Right ventricle myocardium inferior (tissue), 1 donor: ENCODE results near the gene HMCN1. TPM values are rescaled to one million over a fixed set of nuclear protein-coding genes. Genes with fewer than 3 reads are reported as not detected.
"Not testable (repeated sequence)": the region's sequence is repeated elsewhere in the genome, so short reads cannot be mapped to it uniquely, and the experiment has no call there.

Source experiments
- ATAC-seq: fragments of 200-7000 bp; cut with Tn5 transposase; one replicate; pipeline ENCODE4 v1.9.1; 2020; ENCODE audit warnings: mild to moderate bottlenecking, moderate library complexity
- DNase-seq: peaks from one replicate; pipeline ENCODE4 v3.0.0; 2021; ENCODE audit errors: missing footprints
- intact Hi-C: fragments of 100-400 bp; cut with DNase I; formaldehyde crosslinking; loops from one replicate; pipeline ENCODE4 v1.11.0; 2022
- total RNA-seq: library from RNA; stranded (reverse); fragmentation: NEBNext Ultra II Directional; extraction: Animal tissue kit (Norgen Biotek cat#: 25700); gene quantifications from one replicate; pipeline ENCODE4 v1.2.1, GENCODE V29; 2021
- donor health status: DM: no; HTN: yes; CAD: no; lungs with severe emphysema.

The HMCN1 gene
- total RNA-seq, 1 donor from 2014 or later = 7.6 TPM

DNA sequence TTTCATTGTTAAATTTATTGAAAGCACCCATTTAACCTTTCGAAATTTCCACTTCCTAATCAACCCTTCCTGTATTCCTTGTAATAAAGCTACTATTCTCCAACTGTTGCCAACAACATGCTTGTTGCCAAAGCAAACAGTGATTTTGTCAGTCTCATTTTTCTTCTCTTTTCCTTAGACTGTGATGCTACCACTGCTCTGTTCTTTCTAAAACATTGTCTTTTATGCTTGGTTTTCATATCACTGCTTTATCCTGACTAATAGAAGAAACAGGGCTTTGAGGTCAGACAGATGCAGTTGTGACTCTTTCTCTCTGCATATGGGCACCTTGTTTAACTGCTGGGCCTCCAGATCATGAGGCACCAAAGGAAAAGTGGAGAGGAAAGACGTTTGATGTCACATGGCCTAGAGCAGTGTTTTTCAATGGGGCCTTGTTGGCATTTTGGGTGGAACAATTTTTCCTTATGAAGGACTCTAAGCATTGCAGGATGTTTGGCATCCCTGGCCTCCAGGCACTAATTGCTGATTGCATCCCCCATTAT, 56.1 kb downstream of the HMCN1 start:
- intact Hi-C loops = no loop called here
- ATAC-seq = peak; percentile 70
- no peak for DNase-seq

DNA sequence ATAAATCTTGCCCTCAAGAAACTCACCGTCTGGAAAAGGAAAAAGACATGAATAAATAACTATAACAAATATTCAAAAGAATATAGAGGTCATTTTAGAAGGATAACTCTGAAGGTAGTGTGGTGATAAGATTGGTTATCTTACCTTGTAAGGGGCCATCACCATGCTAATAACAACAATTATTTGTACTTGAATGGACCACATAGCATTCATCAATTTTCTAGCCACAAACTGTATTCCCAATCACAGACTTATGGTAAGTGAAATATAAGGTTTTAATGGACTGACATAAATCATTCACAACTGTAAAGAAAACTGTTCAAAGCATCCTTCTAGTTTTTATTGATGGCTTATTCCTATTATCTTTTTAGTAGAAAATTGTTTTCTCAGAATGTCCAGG, 57.8 kb downstream of the HMCN1 start:
- intact Hi-C loops = no loop called here
- DNase-seq = no peak
- ATAC-seq = no peak

DNA sequence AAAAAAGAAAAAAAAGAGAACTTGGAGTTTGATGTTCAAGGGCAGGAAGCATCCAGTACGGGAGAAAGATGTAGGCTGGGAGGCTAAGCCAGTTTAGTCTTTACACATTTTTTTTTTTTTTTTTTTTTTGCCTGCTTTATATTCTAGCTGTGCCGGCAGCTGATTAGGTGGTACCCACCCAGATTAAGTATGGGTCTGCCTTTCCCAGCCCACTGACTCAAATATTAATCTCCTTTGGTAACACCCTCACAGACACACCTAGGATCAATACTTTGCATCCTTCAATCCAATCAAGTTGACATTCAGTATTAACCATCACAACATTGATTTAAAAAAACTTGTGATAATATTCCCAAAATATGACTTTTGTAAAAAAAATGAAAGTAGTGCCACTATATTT, 60.3 kb downstream of the HMCN1 start:
- DNase-seq, ATAC-seq, intact Hi-C loops: not testable (repeated sequence)

DNA sequence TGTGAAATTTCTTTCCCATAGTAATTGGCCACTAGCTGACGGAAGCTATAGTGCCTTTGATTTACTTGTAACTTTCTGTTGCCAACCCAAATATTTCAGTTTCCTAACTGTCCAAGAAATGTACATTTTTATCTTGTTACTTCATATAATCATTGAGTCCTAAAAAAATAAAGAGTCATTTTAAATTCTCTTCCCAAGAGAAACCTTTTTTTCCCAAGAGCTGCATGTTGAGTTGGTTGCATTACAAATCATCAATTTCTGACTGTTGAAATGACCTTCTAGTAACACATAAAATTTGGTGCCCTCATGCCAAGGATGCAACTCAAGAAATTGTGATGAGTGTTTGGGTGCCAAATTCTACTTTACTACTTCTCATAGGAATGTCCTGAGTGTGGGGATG, 61.0 kb downstream of the HMCN1 start:
- intact Hi-C loops = no loop called here
- DNase-seq (no peak), ATAC-seq (no peak)

DNA sequence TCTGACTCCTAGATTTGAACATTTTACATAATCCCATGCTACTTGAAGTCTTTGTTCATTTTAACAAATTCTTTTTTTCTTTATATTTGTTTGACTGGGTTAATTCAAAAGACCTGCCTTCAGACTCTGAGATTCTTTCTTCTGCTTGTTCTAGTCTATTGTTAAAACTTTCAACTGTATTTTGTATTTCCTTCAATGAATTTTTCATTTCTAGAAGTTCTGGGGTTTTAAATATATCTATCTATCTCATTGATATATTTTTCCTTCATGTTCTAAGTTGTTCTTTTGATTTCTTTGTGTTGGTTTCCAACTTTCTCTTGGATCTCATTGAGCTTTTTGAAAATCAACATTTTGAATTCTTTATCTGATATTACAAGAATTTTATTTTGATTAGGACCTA, 64.3 kb downstream of the HMCN1 start:
- DNase-seq = no peak
- intact Hi-C loops = no loop called here
- no peak for ATAC-seq

DNA sequence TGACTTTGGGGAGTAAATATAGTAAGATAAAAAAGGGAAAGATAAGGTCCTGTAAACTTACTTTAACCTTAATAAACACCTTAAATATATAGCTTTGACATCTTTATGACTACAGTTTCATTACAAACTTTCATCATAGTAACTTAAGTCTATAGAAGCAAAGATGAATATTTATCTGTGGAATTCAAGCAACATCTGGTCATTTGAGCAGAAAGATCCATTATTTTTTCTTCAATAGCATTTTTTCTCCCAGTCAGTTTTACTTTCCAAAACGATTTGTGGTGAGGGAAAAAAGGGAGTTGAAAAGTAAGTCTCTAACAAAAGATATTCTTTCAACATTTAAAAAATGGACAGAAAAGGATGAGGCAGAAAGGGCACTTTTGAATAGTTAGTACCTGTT, 69.0 kb downstream of the HMCN1 start:
- no peak for DNase-seq
- ATAC-seq = no peak
- intact Hi-C loops = no loop called here

DNA sequence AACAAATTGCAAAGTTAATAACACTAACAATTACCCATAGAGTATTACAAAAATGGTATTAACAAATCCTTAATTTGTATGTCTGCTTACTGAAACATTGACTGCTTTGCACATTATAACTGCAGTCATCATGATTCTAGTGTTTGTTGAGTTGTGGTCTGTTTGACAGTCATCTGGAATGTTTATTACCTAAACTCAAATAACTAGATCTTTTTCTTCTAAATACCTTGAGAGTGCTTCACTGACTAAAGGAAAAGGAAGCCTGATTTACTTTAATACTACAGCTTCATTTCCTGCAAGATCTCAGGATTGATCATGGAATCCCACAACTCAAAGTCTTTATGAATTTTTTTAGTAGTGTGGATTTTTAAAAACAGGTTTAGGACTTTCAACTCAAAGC, 70.0 kb downstream of the HMCN1 start:
- intact Hi-C loops = no loop called here
- no peak for DNase-seq
- no peak for ATAC-seq

DNA sequence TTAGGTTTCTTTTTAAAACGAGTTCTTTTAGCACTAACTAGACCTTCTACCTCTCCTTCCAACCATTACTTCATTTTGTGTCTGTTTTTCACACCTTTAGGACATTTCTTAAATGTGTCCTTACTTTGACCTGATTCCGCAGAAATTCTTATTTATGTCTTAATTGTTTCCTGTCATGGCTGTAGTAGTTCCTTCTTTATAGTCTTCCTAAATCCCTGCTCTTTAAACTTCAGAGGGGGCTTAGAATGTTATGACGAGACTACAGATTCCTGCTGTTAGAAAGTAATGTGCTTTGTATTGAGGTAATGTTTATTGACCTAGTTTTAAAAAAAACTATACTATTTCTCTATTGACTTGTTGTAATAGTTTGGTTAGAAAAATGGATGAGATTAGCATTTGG, 70.4 kb downstream of the HMCN1 start:
- intact Hi-C loops = no loop called here
- ATAC-seq (no peak), DNase-seq (no peak)

DNA sequence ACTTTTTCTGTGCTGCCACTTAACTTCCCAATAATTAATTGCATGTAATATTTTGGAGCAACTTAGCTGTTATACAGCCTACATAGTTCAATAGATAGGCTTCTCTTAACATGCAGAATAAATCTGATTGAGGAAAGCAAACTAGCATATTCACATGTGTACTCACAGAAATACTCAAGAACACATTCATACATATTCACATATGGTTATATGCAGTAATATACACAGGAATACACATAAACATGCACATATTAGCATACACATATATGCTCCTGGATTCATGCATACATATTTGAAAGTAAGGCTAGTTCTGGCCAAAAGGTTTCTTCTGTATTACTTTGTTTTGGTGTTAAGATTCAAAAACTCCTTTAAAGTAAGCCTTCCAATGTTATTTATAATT, 73.1 kb downstream of the HMCN1 start:
- intact Hi-C loops = no loop called here
- no peak for DNase-seq
- ATAC-seq = no peak

DNA sequence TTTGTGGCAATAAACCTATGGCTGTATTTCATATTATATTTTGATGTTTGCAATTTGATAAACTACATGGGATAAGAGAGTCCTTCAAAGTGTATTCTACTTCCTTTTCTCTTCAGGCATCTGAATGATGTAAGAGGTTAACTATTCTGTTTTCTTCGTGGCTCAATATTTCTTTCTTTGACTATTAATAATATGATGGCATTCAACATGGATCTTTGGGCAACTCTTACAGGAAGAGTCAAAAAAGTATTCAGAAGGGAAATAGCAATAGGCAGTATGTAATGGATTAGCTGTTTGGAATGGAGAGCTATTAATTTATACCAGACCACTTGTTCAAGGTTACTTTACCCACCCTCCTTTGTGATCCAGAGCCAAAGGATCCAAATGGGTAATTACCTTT, 74.4 kb downstream of the HMCN1 start:
- ATAC-seq (no peak), DNase-seq (no peak)
- intact Hi-C loops = no loop called here

DNA sequence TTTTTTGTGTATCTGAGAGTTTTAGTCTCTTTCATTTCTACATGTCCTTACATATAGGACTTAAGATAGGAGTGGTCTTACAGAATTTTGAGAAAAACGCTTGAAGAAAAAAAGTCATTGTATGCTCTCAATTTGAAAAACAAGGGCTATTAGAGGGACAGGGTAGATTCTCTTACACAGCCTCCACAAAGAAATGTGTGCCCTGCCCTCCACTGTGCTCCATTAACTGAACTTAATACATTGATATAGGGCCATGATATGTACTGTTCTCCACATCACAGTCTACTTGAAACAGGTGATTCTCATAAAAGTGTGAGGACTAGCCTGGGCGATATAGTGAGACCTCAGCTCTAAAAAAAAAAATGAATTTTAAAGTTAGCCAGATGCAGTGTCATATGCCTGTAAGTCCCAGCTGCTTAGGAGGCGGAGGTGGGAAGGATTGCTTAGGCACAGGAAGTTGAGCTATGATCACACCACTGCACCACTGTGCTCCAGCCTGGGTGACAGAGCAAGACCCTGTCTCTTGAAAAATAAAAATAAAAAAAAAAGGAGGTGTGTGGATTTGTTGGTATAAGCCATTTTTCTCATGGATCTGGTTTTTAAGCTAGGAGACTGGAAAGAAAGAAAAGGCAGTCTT, 77.0 kb downstream of the HMCN1 start:
- ATAC-seq = no peak
- intact Hi-C loops = loop anchor here (5.0 kb wide), 1 partner anchor 401 kb away; no protein-coding TSS in a partner anchor

DNA sequence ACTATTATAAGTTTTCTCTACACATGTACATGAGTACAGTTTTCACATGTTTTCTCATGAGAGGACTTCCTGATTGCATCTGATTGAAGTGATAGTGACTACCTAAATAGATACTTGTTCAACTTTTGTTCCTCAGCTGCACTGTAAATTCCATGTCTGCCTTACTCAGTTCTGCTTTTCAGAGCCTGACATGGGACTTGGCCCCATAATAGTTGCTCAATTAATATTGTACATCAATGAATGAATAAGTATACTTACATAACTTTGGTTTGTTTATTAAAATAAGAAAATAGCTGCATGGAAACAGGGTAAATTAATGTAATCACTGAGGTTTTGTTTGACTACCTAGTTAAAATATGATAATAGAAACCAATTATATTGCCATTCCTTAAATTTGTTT, 78.7 kb downstream of the HMCN1 start:
- DNase-seq = no peak
- intact Hi-C loops = loop anchor here (5.0 kb wide), 1 partner anchor 399 kb away; no protein-coding TSS in a partner anchor

More for the DNA sequence above, 77.0 kb downstream of the HMCN1 start:
- DNase-seq = peak; percentile 25

DNA sequence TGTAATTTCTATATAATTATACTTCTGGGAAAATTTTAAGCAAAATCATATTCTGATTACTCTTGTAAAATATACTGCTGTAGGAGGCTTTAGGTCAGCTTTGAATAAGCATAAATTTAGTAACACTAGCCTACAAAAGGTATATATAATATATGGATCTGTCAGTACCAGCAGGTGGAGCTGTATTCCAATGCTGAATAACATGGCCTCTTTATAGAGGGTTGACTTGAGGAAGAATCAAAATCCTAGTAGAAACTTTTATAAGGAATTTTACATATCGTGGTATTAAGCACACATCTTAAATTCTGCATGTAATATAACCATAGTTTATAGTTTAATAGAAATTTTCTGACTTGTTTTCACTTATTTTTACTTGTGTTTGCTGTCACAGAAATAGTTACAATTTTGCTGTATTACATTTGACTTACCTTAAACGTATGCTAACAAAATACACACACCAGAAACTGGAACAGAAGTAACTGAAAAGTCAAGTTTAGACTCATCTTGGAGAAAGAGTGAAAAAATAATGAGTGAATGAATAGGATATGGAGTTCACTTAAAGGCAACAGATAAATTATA, 79.3 kb downstream of the HMCN1 start:
- ATAC-seq = no peak
- no peak for DNase-seq
- intact Hi-C loops = loop anchor here (5.0 kb wide), 1 partner anchor 399 kb away; no protein-coding TSS in a partner anchor

More for the DNA sequence above, 78.7 kb downstream of the HMCN1 start:
- no peak for ATAC-seq

DNA sequence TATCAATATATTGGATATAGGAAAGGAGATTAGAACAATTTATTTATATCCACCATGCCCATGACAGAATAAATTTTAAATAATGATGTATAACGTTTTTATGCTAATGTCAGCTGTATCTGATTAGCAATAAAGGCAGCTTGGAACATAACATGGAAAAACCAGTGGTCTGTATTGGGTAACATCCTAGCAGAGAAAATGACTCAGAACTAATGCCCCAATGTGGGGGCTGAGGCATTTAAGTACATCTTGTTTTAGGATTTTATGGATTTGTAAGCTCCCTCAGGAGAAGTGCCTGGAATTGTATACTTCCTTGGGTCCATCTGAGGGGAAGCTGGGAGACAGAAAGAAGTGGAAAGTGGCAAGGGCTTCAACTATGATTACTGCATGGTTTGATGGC, 82.3 kb downstream of the HMCN1 start:
- ATAC-seq = no peak
- no peak for DNase-seq
- intact Hi-C loops = no loop called here

DNA sequence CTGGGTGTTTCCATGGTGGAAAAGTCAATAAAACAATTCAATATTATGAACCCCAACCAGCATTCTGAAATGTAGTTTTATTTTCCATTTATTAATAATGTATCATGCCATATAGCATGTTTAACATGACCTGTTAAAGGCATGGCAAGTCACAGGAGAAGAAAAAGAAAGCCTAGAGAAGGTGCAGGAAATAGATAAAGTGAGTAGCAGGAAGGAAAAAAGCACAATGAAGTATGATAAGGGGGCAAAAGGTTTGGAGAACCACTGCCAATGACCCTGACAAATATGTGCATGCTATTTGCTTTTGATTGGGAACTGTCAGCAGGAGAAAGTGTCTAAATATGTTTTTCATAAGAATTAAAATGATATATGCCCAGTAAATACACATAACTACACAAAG, 85.6 kb downstream of the HMCN1 start:
- DNase-seq (no peak), ATAC-seq (no peak)
- intact Hi-C loops = no loop called here

DNA sequence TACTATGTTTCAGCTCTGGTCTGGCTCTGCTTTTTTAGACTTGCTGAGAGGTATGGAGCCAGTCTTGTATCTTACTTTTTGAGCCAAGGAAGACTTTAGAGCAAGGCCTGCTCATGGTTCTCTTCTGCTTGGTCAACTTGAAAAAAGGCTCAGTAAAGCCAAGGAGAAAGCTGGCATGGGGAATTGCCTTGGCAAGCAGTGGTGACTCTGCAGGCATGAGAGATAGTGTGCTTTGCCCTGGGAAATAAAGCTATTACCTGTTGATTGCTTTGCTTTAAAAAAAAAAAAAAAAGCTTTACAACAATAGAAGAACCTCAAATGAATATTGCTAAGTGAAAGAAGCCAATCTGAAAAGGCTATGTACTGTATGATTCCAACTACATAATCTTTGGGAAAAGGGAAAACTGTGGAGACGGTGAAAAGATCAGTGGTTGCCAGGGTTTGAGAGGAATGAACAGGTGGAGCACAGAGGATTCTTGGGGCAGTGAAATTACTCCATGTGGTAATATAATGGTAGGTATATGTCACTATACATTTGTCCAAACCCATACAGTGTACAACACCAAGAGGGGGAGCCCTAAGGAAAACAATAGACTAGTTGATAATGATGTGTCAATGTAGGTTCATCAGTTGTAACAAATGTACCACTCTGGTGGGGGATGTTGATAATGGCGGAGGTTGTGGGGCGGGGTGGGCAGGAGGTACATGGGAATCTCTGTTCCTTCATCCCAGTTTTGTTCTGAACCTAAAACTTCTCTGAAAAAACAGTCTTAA, 87.6 kb downstream of the HMCN1 start:
- no peak for DNase-seq
- ATAC-seq = no peak
- intact Hi-C loops = no loop called here

DNA sequence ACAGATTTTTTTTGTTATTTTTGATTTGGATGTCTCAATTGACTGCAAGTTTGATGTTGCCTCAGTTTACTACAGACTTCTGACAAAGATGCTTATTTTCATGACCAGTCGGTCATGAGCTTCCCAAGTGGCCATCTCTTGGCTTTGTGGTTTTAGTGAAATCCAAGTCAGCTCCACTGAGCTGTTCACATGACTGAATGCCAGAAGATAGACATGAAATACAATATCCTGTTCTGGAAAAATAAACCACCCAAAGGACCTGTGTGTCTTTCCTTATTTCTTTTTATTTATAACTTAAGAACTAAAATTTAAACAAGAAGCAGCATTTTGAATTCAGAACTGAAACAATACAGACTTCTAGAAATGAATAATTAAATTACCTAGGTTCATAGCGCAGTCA, 89.3 kb downstream of the HMCN1 start:
- ATAC-seq (no peak), DNase-seq (no peak)
- intact Hi-C loops = no loop called here

DNA sequence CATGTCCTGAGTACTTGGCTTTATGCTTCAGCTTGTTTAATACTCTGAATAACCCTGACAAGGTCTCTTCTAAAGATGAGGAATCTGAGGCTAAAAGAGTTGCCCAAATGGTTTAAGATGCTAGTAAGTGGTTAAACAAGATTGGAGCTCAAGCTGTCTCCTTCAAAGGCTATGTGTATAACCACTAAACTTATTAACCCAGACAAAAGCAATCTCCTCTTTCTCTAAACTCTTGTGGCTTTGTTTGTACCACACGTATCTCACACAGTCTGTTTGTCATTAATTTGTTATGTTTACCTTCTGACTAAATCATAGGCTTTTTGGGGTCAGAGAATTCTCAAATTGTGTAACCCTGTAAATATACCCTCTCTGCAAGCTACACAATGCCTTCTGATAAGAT, 89.9 kb downstream of the HMCN1 start:
- DNase-seq (no peak), ATAC-seq (no peak)
- intact Hi-C loops = no loop called here

DNA sequence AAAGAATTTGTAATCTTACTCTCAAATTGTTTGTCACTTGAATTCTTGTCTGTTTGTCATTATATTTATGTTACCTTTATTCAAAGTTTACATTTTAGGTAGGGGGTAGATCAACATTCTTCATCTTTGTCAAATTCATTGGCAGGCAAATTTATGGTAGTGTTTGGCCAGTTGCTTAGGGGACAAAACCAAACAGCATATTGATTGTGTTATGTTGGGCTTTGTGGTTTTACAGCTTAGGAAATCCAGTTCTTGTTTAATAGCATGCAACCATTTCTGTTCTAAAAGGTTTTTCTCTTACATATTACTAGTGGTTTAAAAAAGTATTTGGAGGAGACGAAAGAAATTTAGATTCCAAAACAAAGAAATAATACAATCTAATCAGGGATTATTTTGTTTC, 91.4 kb downstream of the HMCN1 start:
- intact Hi-C loops = no loop called here
- ATAC-seq (no peak), DNase-seq (no peak)

DNA sequence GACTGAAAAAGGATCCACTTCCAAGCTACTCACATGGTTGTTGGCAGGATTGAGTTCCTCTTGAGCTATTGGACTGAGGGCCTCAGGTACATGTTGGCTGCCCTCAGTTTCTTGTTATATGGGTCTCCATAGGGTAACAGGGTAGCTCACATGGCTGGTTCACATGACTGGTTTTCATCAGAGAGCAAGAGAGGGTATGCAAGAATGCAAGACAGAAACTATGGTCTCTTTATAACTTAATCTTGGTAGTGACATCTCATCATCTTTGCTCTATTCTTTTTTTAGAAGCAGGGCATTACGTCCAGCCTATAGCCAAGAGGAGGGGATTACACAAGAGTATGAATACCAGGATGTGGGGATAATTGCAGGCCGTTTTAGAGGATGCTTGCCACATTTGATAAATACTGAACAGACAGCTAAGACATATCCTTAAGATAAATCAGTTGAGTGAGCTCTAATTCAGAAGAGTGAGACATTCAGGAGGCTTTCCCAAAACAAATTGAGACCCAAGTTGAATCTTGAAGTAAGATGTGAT, 100.2 kb downstream of the HMCN1 start:
- ATAC-seq (no peak), DNase-seq (no peak)
- intact Hi-C loops = no loop called here
